HFF-Myc (cell line): ENCODE measurements around the gene DHX9.

Experiments
- DNase-seq: peaks from one replicate; pipeline ENCODE4 v3.0.0-alpha.2; 2011; ENCODE audit warnings: low read depth; ENCODE audit errors: extremely low read depth
- H3K4me3 ChIP-seq: replicated peaks from 2 replicates; pipeline ENCODE4 v1.5.1; 2011; ENCODE audit warnings: low read depth, mild to moderate bottlenecking, control low read depth, low read length
- CTCF ChIP-seq: IDR thresholded peaks from 2 replicates; pipeline ENCODE4 v1.5.1; 2012; ENCODE audit warnings: mild to moderate bottlenecking, low read depth, low read length, control low read depth; ENCODE audit errors: missing control alignments

Gene DHX9

GRCh38 chr1:182816863-182817262 is 22.3 kb upstream of the DHX9 start:
- H3K4me3 ChIP-seq = no peak overlapping the region
- TF ChIP-seq CTCF = no peak
- DNase-seq = no peak

GRCh38 chr1:182817802-182818201 is 21.3 kb upstream of the DHX9 start:
- H3K4me3 ChIP-seq = no peak overlapping the region
- no peak for TF ChIP-seq CTCF
- DNase-seq = no peak

GRCh38 chr1:182823220-182823619 is 15.9 kb upstream of the DHX9 start:
- H3K4me3 ChIP-seq = no peak overlapping the region
- no peak for DNase-seq
- no peak for TF ChIP-seq CTCF

- no peak for TF ChIP-seq CTCF
- H3K4me3 ChIP-seq = no peak overlapping the region
- DNase-seq = no peak
Measured at GRCh38 chr1:182826892-182827291, 12.3 kb upstream of the DHX9 start.

- no peak for TF ChIP-seq CTCF
- H3K4me3 ChIP-seq = no peak overlapping the region
- no peak for DNase-seq
Measured at GRCh38 chr1:182829285-182829932, 9.7 kb upstream of the DHX9 start.

GRCh38 chr1:182833271-182833670 is 5.9 kb upstream of the DHX9 start:
- no peak overlapping the region for H3K4me3 ChIP-seq
- no peak for TF ChIP-seq CTCF
- DNase-seq = no peak

GRCh38 chr1:182834326-182834725 is 4.8 kb upstream of the DHX9 start:
- no peak overlapping the region for H3K4me3 ChIP-seq
- no peak for DNase-seq
- TF ChIP-seq CTCF = no peak
